ENCODE results near the gene ZNF385D. TPM values are rescaled to one million over a fixed set of nuclear protein-coding genes. Genes with fewer than 3 reads are reported as not detected.

The ZNF385D gene
- total RNA-seq, 1 experiment from 2014 or later, result 9.6 TPM

DNA sequence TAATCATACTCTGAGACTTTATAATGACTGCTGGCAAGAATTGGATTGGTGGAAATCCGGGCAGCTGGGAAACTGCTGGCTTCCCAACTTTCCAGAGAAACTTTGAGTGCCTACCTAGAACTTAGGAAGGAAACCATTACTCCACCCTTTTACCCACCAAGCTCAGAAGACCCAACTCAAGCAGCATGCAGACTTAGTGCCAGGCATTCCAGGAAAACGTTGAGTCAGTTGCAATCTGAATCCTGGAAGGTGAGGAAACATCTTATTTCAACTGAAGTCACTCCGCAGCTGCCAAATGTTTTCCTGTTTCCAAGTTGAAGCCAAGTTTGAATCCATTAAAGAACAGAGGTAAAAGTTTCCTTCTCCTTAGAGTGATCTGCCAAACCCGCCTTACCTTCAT lies 126.5 kb downstream of the ZNF385D start:
- TF ChIP-seq ZBTB21 (CRISPR knock-in tag; IDR thresholded peaks at IDR 0.05; ENCODE audit: borderline replicate concordance) (no peak), ZNF396 (CRISPR knock-in tag; IDR thresholded peaks at IDR 0.05; ENCODE audit: borderline replicate concordance) (no peak), NR1H2 (CRISPR knock-in tag; IDR thresholded peaks at IDR 0.05) (no peak), NFYB (CRISPR knock-in tag; conservative IDR thresholded peaks at IDR 0.05; ENCODE audit: low read depth) (no peak), MYBL2 (CRISPR knock-in tag; IDR thresholded peaks at IDR 0.05) (no peak), ZNF416 (CRISPR knock-in tag; IDR thresholded peaks at IDR 0.05) (no peak)
- TF ChIP-seq, protein P1, sequence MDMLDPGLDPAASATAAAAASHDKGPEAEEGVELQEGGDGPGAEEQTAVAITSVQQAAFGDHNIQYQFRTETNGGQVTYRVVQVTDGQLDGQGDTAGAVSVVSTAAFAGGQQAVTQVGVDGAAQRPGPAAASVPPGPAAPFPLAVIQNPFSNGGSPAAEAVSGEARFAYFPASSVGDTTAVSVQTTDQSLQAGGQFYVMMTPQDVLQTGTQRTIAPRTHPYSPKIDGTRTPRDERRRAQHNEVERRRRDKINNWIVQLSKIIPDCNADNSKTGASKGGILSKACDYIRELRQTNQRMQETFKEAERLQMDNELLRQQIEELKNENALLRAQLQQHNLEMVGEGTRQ (CRISPR knock-in tag; IDR thresholded peaks at IDR 0.05), result no peak
- TF ChIP-seq, protein P2, sequence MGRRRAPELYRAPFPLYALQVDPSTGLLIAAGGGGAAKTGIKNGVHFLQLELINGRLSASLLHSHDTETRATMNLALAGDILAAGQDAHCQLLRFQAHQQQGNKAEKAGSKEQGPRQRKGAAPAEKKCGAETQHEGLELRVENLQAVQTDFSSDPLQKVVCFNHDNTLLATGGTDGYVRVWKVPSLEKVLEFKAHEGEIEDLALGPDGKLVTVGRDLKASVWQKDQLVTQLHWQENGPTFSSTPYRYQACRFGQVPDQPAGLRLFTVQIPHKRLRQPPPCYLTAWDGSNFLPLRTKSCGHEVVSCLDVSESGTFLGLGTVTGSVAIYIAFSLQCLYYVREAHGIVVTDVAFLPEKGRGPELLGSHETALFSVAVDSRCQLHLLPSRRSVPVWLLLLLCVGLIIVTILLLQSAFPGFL (CRISPR knock-in tag; IDR thresholded peaks at IDR 0.05; ENCODE audit: borderline replicate concordance), result no peak
- TF ChIP-seq, protein P3, sequence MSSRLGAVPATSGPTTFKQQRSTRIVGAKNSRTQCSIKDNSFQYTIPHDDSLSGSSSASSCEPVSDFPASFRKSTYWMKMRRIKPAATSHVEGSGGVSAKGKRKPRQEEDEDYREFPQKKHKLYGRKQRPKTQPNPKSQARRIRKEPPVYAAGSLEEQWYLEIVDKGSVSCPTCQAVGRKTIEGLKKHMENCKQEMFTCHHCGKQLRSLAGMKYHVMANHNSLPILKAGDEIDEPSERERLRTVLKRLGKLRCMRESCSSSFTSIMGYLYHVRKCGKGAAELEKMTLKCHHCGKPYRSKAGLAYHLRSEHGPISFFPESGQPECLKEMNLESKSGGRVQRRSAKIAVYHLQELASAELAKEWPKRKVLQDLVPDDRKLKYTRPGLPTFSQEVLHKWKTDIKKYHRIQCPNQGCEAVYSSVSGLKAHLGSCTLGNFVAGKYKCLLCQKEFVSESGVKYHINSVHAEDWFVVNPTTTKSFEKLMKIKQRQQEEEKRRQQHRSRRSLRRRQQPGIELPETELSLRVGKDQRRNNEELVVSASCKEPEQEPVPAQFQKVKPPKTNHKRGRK (CRISPR knock-in tag; IDR thresholded peaks at IDR 0.05; ENCODE audit: borderline replicate concordance), result no peak
- ChIA-PET POLR2A (no interaction called here), CTCF (no interaction called here)
- Mint-ChIP-seq H3K36me3 (no peaks in the 10 kb centered on the region), H3K4me1 (peaks cover 14% of the 10 kb centered on the region), H3K9me3 (no peaks in the 10 kb centered on the region), H3K27me3 (ENCODE audit: low read depth) (no peaks in the 10 kb centered on the region), H3K4me3 (no peak overlapping the region), H3K27ac (peak overlapping the region; percentile 29; the same call in 1 of the 2 replicates)
- DNase-seq (ENCODE audit: low spot score) (no peak), ATAC-seq (no peak)

DNA sequence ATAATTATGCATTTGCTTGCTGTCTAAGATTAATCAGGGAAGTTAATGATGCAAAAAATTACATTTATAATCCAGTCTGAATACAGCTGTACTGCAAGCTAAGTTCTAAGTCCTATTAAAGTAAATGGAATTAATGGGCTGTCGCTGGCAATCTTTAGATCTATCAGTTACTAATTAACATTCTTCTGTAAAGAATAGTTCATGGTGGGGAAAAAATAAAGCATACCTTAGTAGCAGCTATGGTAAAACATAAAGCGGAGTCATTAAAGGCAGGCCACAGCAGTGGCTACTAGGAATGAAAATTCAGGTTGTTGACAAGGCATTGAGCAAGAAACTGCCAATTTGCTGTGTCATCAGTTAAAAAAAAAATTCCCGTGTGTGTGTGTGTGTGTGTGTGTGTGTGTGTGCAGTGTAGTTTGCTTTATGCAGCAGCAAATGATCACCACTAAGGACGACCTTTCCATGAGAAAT lies 129.8 kb downstream of the ZNF385D start:
- no peaks in the 10 kb centered on the region for H3K27me3 Mint-ChIP-seq (ENCODE audit: low read depth)
- H3K4me3 Mint-ChIP-seq, result no peak overlapping the region
- H3K27ac Mint-ChIP-seq, result no peak overlapping the region
- H3K4me1 Mint-ChIP-seq, result peaks cover 16% of the 10 kb centered on the region
- no peak for DNase-seq (ENCODE audit: low spot score)
- CTCF ChIA-PET, result no interaction called here
- H3K9me3 Mint-ChIP-seq, result no peaks in the 10 kb centered on the region
- no peaks in the 10 kb centered on the region for H3K36me3 Mint-ChIP-seq
- no peak for ATAC-seq
- POLR2A ChIA-PET, result no interaction called here
- TF ChIP-seq, protein P4, sequence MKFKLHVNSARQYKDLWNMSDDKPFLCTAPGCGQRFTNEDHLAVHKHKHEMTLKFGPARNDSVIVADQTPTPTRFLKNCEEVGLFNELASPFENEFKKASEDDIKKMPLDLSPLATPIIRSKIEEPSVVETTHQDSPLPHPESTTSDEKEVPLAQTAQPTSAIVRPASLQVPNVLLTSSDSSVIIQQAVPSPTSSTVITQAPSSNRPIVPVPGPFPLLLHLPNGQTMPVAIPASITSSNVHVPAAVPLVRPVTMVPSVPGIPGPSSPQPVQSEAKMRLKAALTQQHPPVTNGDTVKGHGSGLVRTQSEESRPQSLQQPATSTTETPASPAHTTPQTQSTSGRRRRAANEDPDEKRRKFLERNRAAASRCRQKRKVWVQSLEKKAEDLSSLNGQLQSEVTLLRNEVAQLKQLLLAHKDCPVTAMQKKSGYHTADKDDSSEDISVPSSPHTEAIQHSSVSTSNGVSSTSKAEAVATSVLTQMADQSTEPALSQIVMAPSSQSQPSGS (CRISPR knock-in tag; IDR thresholded peaks at IDR 0.05; ENCODE audit: borderline replicate concordance, low read depth), result no peak
- TF ChIP-seq CBFB (CRISPR knock-in tag; IDR thresholded peaks at IDR 0.05; ENCODE audit: low read depth), result no peak
- TF ChIP-seq MXD4 (CRISPR knock-in tag; IDR thresholded peaks at IDR 0.05; ENCODE audit: borderline replicate concordance), result no peak
- TF ChIP-seq, protein P5, sequence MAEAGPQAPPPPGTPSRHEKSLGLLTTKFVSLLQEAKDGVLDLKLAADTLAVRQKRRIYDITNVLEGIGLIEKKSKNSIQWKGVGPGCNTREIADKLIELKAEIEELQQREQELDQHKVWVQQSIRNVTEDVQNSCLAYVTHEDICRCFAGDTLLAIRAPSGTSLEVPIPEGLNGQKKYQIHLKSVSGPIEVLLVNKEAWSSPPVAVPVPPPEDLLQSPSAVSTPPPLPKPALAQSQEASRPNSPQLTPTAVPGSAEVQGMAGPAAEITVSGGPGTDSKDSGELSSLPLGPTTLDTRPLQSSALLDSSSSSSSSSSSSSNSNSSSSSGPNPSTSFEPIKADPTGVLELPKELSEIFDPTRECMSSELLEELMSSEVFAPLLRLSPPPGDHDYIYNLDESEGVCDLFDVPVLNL (CRISPR knock-in tag; IDR thresholded peaks at IDR 0.05; ENCODE audit: borderline replicate concordance, low read depth), result no peak
- TF ChIP-seq ATF1 (CRISPR knock-in tag; IDR thresholded peaks at IDR 0.05), result no peak
- no peak for TF ChIP-seq GRHL2 (CRISPR knock-in tag; IDR thresholded peaks at IDR 0.05; ENCODE audit: insufficient replicate concordance, severe bottlenecking)
- TF ChIP-seq, protein P6, sequence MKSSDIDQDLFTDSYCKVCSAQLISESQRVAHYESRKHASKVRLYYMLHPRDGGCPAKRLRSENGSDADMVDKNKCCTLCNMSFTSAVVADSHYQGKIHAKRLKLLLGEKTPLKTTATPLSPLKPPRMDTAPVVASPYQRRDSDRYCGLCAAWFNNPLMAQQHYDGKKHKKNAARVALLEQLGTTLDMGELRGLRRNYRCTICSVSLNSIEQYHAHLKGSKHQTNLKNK (CRISPR knock-in tag; IDR thresholded peaks at IDR 0.05), result no peak
- TF ChIP-seq, protein P7, sequence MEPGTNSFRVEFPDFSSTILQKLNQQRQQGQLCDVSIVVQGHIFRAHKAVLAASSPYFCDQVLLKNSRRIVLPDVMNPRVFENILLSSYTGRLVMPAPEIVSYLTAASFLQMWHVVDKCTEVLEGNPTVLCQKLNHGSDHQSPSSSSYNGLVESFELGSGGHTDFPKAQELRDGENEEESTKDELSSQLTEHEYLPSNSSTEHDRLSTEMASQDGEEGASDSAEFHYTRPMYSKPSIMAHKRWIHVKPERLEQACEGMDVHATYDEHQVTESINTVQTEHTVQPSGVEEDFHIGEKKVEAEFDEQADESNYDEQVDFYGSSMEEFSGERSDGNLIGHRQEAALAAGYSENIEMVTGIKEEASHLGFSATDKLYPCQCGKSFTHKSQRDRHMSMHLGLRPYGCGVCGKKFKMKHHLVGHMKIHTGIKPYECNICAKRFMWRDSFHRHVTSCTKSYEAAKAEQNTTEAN (CRISPR knock-in tag; IDR thresholded peaks at IDR 0.05), result no peak
- no peak for TF ChIP-seq FOXP1 (CRISPR knock-in tag; IDR thresholded peaks at IDR 0.05; ENCODE audit: borderline replicate concordance)
- TF ChIP-seq ESRRA (CRISPR knock-in tag; IDR thresholded peaks at IDR 0.05; ENCODE audit: borderline replicate concordance), result no peak
- TF ChIP-seq, protein P8, sequence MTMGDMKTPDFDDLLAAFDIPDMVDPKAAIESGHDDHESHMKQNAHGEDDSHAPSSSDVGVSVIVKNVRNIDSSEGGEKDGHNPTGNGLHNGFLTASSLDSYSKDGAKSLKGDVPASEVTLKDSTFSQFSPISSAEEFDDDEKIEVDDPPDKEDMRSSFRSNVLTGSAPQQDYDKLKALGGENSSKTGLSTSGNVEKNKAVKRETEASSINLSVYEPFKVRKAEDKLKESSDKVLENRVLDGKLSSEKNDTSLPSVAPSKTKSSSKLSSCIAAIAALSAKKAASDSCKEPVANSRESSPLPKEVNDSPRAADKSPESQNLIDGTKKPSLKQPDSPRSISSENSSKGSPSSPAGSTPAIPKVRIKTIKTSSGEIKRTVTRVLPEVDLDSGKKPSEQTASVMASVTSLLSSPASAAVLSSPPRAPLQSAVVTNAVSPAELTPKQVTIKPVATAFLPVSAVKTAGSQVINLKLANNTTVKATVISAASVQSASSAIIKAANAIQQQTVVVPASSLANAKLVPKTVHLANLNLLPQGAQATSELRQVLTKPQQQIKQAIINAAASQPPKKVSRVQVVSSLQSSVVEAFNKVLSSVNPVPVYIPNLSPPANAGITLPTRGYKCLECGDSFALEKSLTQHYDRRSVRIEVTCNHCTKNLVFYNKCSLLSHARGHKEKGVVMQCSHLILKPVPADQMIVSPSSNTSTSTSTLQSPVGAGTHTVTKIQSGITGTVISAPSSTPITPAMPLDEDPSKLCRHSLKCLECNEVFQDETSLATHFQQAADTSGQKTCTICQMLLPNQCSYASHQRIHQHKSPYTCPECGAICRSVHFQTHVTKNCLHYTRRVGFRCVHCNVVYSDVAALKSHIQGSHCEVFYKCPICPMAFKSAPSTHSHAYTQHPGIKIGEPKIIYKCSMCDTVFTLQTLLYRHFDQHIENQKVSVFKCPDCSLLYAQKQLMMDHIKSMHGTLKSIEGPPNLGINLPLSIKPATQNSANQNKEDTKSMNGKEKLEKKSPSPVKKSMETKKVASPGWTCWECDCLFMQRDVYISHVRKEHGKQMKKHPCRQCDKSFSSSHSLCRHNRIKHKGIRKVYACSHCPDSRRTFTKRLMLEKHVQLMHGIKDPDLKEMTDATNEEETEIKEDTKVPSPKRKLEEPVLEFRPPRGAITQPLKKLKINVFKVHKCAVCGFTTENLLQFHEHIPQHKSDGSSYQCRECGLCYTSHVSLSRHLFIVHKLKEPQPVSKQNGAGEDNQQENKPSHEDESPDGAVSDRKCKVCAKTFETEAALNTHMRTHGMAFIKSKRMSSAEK (CRISPR knock-in tag; IDR thresholded peaks at IDR 0.05; ENCODE audit: borderline replicate concordance), result no peak
- no peak for TF ChIP-seq FOXK1 (CRISPR knock-in tag; IDR thresholded peaks at IDR 0.05)
- TF ChIP-seq, protein P9, sequence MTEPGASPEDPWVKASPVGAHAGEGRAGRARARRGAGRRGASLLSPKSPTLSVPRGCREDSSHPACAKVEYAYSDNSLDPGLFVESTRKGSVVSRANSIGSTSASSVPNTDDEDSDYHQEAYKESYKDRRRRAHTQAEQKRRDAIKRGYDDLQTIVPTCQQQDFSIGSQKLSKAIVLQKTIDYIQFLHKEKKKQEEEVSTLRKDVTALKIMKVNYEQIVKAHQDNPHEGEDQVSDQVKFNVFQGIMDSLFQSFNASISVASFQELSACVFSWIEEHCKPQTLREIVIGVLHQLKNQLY (CRISPR knock-in tag; IDR thresholded peaks at IDR 0.05), result no peak
